Measurements from ENCODE around the gene NAALADL2. TPM values are rescaled to one million over a fixed set of nuclear protein-coding genes. Genes with fewer than 3 reads are reported as not detected.

NAALADL2 gene
- total and polyA plus RNA-seq, 9 of the 15 experiments (the other 6 are each of a cell fraction or from before 2014, with no cell fraction given) = 0.29 to 1.1 (median 0.79) TPM; not detected in 1

DNA sequence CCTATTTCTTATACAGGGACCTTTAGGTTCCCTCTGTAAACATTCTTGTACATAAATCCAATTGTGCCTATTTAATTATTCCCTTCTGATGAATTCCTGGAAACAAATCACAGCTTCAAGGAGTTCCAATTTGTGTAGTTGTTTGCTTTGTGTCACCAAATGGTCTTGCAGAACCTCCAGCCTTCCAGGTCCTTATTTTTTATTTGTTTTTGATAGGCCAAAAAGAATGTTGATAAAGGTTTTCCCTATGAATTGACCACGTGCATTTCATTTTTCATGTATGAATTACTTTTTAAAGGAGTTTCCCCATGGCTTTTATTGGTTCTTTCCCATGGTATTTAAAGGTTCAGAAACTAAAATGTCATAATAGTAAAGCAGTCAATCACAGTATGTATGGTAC is 243.0 kb downstream of the NAALADL2 start:
- H3K36me3 ChIP-seq (ENCODE audit: control insufficient read depth, insufficient read depth, low read length) = no peaks in the 10 kb centered on the region
- ChIA-PET CTCF (ENCODE audit: low intra/inter-chr PET ratio) (no interaction called here), POLR2A (no interaction called here)
- H3K4me3 ChIP-seq = no peak overlapping the region
- WGBS (ENCODE audit: insufficient coverage, low coverage, missing lambda C conversion rate) = 0% methylated on average over 1 of the region's 1 CpG
- H3K9ac ChIP-seq (ENCODE audit: insufficient read depth in 1 of 2, low read depth in 2 of 2, low read length in 2 of 2) = no peak overlapping the region
- no peak for FAIRE-seq
- H4K20me1 ChIP-seq (replicated peaks; ENCODE audit: control insufficient read depth, insufficient read depth, low read length) = no peaks in the 10 kb centered on the region
- no peak overlapping the region for H2AFZ ChIP-seq (ENCODE audit: low read depth, low read length)
- no peak for DNase-seq (ENCODE audit: extremely low read depth in 1 of 4, low spot score in 3 of 4)
- no peaks in the 10 kb centered on the region for H3K27me3 ChIP-seq (ENCODE audit: control insufficient read depth in 2 of 2, insufficient read depth in 2 of 2, low read length in 2 of 2)
- no TSS peak for BruUV-seq (replicated peaks)
- in situ Hi-C loops (cut with MboI) = no loop called here
- no peaks in the 10 kb centered on the region for H3K79me2 ChIP-seq (ENCODE audit: control insufficient read depth, insufficient read depth, low read length)
- H3K4me1 ChIP-seq (replicated peaks in 1 of 2; ENCODE audit: control insufficient read depth in 2 of 2, insufficient read depth in 2 of 2, low read length in 2 of 2) = no peaks in the 10 kb centered on the region
- ATAC-seq = no peak
- intact Hi-C loops (cut with micrococcal nuclease) = no loop called here
- no peak overlapping the region for H3K27ac ChIP-seq (ENCODE audit: extremely low read depth, low read depth, low read length)
- TF ChIP-seq CCNT2 (IDR thresholded peaks at IDR 0.05; ENCODE audit: borderline replicate concordance, extremely low read depth, insufficient read length, low read depth, low read length) (no peak), HNRNPH1 (optimal IDR thresholded peaks at IDR 0.05; ENCODE audit: low read depth, low read length) (no peak), EWSR1 (IDR thresholded peaks at IDR 0.05; ENCODE audit: borderline replicate concordance, low read depth, partially characterized antibody) (no peak), DMBX1 (CRISPR knock-in tag; IDR thresholded peaks at IDR 0.05; ENCODE audit: borderline replicate concordance) (no peak), SMAD4 (CRISPR knock-in tag; conservative IDR thresholded peaks at IDR 0.05) (no peak), ZNF354B (CRISPR knock-in tag; IDR thresholded peaks at IDR 0.05) (no peak), RBM34 (IDR thresholded peaks at IDR 0.05; ENCODE audit: borderline replicate concordance, insufficient read depth, low read length) (no peak), ZNF699 (CRISPR knock-in tag; IDR thresholded peaks at IDR 0.05; ENCODE audit: insufficient replicate concordance) (no peak), KLF1 (tag; IDR thresholded peaks at IDR 0.05) (no peak)
- no peaks in the 10 kb centered on the region for H3K9me3 ChIP-seq (replicated peaks; ENCODE audit: control insufficient read depth, insufficient read depth, low read depth, low read length)
- no peaks in the 10 kb centered on the region for H3K9me1 ChIP-seq (ENCODE audit: control insufficient read depth, insufficient read depth, low read length)
- no peak overlapping the region for H3K4me2 ChIP-seq (ENCODE audit: insufficient read depth, low read length)
